RWPE1 (cell line): ENCODE data around the gene PLEKHA4.
"Not testable (repeated sequence)": the region's sequence is repeated elsewhere in the genome, so short reads cannot be mapped to it uniquely, and the experiment has no call there.

Experiments used
- CTCF ChIA-PET: fragments of 350-600 bp; sonication (Branson Sonifier 250); formaldehyde crosslinking; extraction: SDS; loops from one replicate; lab custom pipeline; 2021; lab: Yijun Ruan, JAX
- POLR2A ChIA-PET: fragments of 400-600 bp; formaldehyde crosslinking; extraction: SDS; loops from one replicate; lab custom pipeline; 2020; ENCODE audit warnings: antibody characterized with exemption; ENCODE audit not compliant: low non-redundant PET; lab: Yijun Ruan, JAX
- DNase-seq: peaks from one replicate; pipeline ENCODE4 v3.0.0; 2012; ENCODE audit warnings: low spot score
- H3K27ac ChIP-seq: fragments of 450-650 bp; 2 replicates; pipeline ENCODE4 v1.5.1; 2017
- CTCF ChIP-seq: fragments of 450-650 bp; conservative IDR thresholded peaks from 2 replicates; pipeline ENCODE4 v1.5.1; 2017; ENCODE audit warnings: low read depth, mild to moderate bottlenecking

Gene PLEKHA4

GRCh38 chr19:48854103-48854502 lies 14.3 kb downstream of the PLEKHA4 start:
- DNase-seq, result no peak
- CTCF ChIA-PET, result interaction anchor here (1.1 to 1.2 kb wide), 2 partner anchors 12 to 66 kb away, joined by 4 to 6 read pairs; no protein-coding TSS in a partner anchor
- H3K27ac ChIP-seq, result no peak overlapping the region
- TF ChIP-seq CTCF, result no peak
- POLR2A ChIA-PET, result no interaction called here

DNA sequence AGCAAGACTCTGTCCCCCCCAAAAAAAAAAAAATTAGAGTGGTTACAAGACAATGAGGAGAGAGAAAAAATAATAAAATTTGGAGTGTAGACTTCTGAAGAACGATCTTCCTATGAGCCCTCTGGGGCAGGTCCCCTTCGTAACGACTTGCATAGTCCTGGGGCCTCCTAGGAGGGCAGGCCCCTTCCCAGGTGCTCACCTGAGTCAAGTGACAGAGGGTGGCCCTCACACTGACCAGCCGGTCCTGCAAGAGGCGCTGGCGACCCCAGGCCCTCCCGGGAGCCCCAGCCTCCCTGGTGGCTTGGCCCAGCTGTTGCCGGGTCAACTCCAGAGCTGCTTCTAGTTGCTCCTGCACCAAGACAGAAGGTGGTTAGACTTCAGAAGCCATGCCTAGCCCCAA lies 14.9 kb downstream of the PLEKHA4 start:
- no peak overlapping the region for H3K27ac ChIP-seq
- ChIA-PET POLR2A (no interaction called here), CTCF (interaction anchor here (0.7 to 1.1 kb wide), 2 partner anchors 65 to 207 kb away, joined by 3 to 4 read pairs; partner anchors contain the start of gene CA11)
- no peak for DNase-seq
- no peak for TF ChIP-seq CTCF

- no peak for DNase-seq
- no peak overlapping the region for H3K27ac ChIP-seq
- ChIA-PET POLR2A (interaction anchor here (1.2 kb wide), 1 partner anchor 20 kb away, joined by 4 read pairs; the partner anchor contains the start of gene PPP1R15A), CTCF (interaction anchor here (0.6 to 1.0 kb wide), 2 partner anchors 9 to 470 kb away, joined by 9 to 14 read pairs; no protein-coding TSS in a partner anchor)
- no peak for TF ChIP-seq CTCF
Measured at GRCh38 chr19:48852292-48852691, 16.1 kb downstream of the PLEKHA4 start.

DNA sequence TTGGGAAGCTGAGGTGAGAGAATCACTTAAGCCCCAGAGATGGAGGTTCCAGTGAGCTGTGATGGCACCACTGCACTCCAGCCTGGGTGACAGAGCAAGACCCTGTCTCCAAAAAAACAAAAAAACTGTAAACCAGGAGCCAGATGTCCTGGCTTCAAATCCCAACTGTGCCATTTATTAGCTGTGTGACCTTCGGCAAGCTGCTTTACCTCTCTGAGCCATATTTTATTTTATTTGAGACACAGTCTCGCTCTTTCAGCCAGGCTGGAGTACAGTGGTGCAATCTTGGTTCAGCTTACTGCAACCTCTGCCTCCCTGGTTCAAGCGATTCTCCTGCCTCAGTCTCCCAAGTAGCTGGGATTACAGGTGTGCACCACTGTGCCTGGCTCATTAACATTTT lies 21.8 kb downstream of the PLEKHA4 start:
- H3K27ac ChIP-seq, POLR2A ChIA-PET, DNase-seq: not testable (repeated sequence)
- CTCF ChIA-PET, result interaction anchor here (0.6 to 2.2 kb wide), 2 partner anchors 16 to 59 kb away, joined by 4 to 15 read pairs; no protein-coding TSS in a partner anchor

- ChIA-PET CTCF (interaction anchor here (0.6 to 2.2 kb wide), 3 partner anchors 9 to 194 kb away, joined by 3 to 15 read pairs (median 3); partner anchors contain the start of gene HSD17B14), POLR2A (no interaction called here)
- DNase-seq, result no peak
- H3K27ac ChIP-seq, result no peak overlapping the region
- TF ChIP-seq CTCF, result no peak
Measured at GRCh38 chr19:48845384-48845783, 23.0 kb downstream of the PLEKHA4 start.

GRCh38 chr19:48844472-48844871 lies 23.9 kb downstream of the PLEKHA4 start:
- peak; percentile 50 for DNase-seq
- POLR2A ChIA-PET, result no interaction called here
- TF ChIP-seq CTCF, result no peak
- no peak overlapping the region for H3K27ac ChIP-seq
- CTCF ChIA-PET, result interaction anchor here (0.6 to 4.6 kb wide), 6 partner anchors 8 to 532 kb away, joined by 3 to 58 read pairs (median 4); partner anchors contain the start of gene HSD17B14

DNA sequence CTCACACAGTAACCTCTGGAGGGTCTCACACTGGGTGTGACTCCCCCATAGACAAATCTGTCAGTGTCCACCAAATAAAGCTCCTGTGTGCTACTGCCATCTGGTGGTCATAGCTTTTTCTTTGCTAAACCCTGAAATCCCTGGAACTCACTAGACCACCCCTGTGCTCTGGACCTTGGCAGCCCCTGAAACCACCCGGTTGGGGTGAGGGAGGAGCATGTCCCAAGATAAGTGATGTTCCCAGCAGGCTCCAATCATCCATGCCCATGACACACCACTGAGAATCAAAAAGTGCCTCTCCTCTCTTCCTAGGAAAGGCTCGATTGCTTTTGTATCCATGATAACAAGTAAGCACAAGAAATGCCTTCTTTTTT lies 25.6 kb downstream of the PLEKHA4 start:
- peak; percentile 86 for TF ChIP-seq CTCF
- POLR2A ChIA-PET, result no interaction called here
- DNase-seq, result peak; percentile 36
- CTCF ChIA-PET, result interaction anchor here (0.5 to 4.6 kb wide), 21 partner anchors 8 to 718 kb away, joined by 3 to 58 read pairs (median 5); partner anchors contain the start of genes BCAT2, CA11, PLEKHA4 and PPP1R15A
- H3K27ac ChIP-seq, result peak overlapping the region; percentile 5; the same call in 1 of the 2 replicates
